LNCAP (cell line): Measurements from ENCODE around the gene RASAL2.

Experiments used
- CTCF ChIP-seq: fragments of 450-650 bp; IDR thresholded peaks from 2 replicates; pipeline ENCODE4 v1.5.1; 2017; ENCODE audit warnings: mild to moderate bottlenecking

The RASAL2 gene

GRCh38 chr1:178382372-178382771 is 288.5 kb downstream of the RASAL2 start:
- TF ChIP-seq CTCF, result no peak

GRCh38 chr1:178385662-178386061 is 291.8 kb downstream of the RASAL2 start:
- no peak for TF ChIP-seq CTCF

GRCh38 chr1:178388418-178389145 is 294.7 kb downstream of the RASAL2 start:
- no peak for TF ChIP-seq CTCF

GRCh38 chr1:178389441-178389840 is 295.5 kb downstream of the RASAL2 start:
- no peak for TF ChIP-seq CTCF

GRCh38 chr1:178393370-178393769 is 299.5 kb downstream of the RASAL2 start:
- no peak for TF ChIP-seq CTCF

GRCh38 chr1:178396789-178397188 is 302.9 kb downstream of the RASAL2 start:
- no peak for TF ChIP-seq CTCF

- no peak for TF ChIP-seq CTCF
Observed at GRCh38 chr1:178397678-178398077, 303.8 kb downstream of the RASAL2 start.
